ENCODE data around the gene IP6K2.

DNA sequence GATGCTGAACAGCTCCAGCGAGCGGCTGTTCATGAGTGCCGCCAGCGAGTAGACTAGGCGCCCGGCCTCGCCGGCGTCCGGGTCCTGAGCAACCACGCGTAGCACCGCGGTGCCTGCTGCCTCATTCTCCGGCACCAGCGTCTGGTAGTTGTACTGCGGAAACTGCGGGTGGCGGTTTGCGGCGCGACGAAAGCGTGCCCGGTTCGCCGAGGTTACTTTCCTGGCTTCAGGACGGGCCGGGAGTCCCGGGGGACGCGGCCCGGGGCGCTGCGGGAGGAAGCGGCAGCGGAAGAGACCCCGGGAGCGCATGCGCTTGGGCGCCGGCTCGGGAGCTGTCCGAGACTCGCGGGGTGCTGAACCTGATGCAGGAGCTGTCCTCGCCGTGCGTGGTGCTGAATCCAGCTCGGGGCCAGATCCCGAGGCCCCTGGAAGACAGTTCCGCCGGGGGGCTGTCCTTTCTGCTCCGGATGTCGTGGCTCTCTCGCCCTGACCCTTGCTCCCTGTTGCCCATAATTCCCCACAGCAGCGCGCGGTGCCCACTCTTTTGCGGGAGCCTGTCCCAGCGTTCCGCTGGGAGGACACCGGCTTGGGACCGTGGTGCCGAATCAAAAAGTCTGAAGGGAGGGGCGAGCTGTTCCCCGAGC lies 55.4 kb downstream of the IP6K2 start:
- TF ChIP-seq EZH2 (IDR thresholded peaks at IDR 0.05; ENCODE audit: insufficient read depth, poor library complexity, severe bottlenecking) (no peak), EZH2phosphoT487 (IDR thresholded peaks at IDR 0.05; ENCODE audit: insufficient read depth, low read depth) (no peak)
